Mucosa of descending colon (tissue), 3 donors: ENCODE measurements around the gene KLK2. TPM values are rescaled to one million over a fixed set of nuclear protein-coding genes. Genes with fewer than 3 reads are reported as not detected.

Source experiments
- ATAC-seq: fragments of 200-7000 bp; cut with Tn5 transposase; one replicate; pipeline ENCODE4 v1.9.1; 2020; ENCODE audit warnings: mild to moderate bottlenecking, moderate library complexity
- DNase-seq, 3 donors: peaks; one replicate each; pipeline ENCODE4 v3.0.0-alpha.2; 2020
- H3K36me3 ChIP-seq: fragments of 200-600 bp; one replicate; pipeline ENCODE4 v1.8.0; 2021; ENCODE audit warnings: low read depth, mild to moderate bottlenecking
- H3K4me1 ChIP-seq: fragments of 200-600 bp; one replicate; pipeline ENCODE4 v1.8.0; 2021; ENCODE audit warnings: low read depth, mild to moderate bottlenecking
- H3K4me3 ChIP-seq: fragments of 200-600 bp; one replicate; pipeline ENCODE4 v1.8.0; 2021; ENCODE audit warnings: mild to moderate bottlenecking
- H3K9me3 ChIP-seq: fragments of 200-600 bp; one replicate; pipeline ENCODE4 v1.8.0; 2021; ENCODE audit warnings: mild to moderate bottlenecking
- intact Hi-C, 2 donors: fragments of 100-400 bp; cut with DNase I in 1 of 2; cut with micrococcal nuclease in 1 of 2; formaldehyde crosslinking; loops; one replicate each; pipeline versions ENCODE4 v1.11.0 to v1.11.1; 2022; cut with DNase I, micrococcal nuclease
- total RNA-seq, 3 donors: library from RNA; stranded (reverse); fragmentation: NEBNext Ultra II Directional in 2 of 3; extraction: Animal tissue kit (Norgen Biotek cat#: 25700) in 2 of 3; gene quantifications; one replicate each; pipeline versions ENCODE4 v1.2.1 to v1.2.4, GENCODE V29; 2021 to 2023
- TF ChIP-seq, protein P1 (sequence below): fragments of 200-600 bp; IDR thresholded peaks from one replicate; pipeline ENCODE4 v1.8.0; 2022; ENCODE audit warnings: antibody characterized with exemption, mild to moderate bottlenecking
- donor health status: DM: no; HTN: no; CAD: no; lungs with moderate emphysema.
- donor health status: DM: no; HTN: no; CAD: no.
- donor health status: DM: no; HTN: yes; CAD: no.

KLK2 gene
- total RNA-seq, 3 donors from 2014 or later: 0.43 TPM; not detected in 2

DNA sequence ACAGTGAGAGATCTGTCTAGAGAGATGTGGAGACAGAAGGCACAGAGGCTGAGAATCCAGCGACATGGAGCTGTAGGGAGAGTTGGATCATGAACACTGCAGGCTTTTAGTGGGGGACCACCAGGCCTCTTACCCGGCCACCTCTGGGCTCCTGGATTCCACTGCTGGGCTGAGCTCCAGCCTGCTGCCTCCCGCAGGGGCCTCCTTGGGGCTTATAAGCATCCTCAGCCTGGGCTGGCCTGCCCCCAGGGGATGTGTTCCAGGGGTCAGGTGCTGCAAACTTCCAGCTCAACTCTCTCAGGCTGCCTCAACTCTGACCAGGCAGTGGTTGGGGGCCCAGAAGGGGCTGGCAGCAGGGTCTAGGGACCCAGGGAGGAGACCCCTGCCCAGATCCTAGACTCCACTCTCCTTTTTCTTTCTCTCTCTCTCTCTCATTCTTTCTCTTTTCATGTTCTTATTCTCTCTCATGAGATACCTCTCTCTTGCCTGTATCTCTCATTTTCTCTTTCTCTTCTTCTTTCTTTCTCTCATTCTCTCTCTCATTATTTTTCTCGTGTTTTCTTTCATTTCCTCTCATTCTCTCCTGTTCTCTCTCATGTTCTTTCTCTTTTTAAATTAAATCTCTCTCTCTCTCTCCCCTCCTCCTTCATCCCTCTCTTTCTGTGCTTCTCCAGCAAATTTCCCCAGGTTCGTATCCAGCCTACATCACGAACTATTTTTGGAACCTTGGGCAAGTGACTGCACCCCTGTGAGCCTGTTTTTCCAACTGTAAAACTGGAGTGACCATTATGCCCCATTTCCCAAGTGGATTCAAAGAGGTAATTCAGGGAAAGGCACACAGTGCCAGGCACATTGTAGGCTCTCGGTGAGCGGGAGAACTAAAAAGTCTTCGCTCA is 38.2 kb downstream of the KLK2 start, which contains the start of gene KLK4:
Gene KLK4 (minus strand): TSS at position 190 of the 896 bp plus-strand sequence. CDS start 657 bp downstream, outside the sequence.
- TF ChIP-seq, protein P1, sequence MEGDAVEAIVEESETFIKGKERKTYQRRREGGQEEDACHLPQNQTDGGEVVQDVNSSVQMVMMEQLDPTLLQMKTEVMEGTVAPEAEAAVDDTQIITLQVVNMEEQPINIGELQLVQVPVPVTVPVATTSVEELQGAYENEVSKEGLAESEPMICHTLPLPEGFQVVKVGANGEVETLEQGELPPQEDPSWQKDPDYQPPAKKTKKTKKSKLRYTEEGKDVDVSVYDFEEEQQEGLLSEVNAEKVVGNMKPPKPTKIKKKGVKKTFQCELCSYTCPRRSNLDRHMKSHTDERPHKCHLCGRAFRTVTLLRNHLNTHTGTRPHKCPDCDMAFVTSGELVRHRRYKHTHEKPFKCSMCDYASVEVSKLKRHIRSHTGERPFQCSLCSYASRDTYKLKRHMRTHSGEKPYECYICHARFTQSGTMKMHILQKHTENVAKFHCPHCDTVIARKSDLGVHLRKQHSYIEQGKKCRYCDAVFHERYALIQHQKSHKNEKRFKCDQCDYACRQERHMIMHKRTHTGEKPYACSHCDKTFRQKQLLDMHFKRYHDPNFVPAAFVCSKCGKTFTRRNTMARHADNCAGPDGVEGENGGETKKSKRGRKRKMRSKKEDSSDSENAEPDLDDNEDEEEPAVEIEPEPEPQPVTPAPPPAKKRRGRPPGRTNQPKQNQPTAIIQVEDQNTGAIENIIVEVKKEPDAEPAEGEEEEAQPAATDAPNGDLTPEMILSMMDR: no peak
- intact Hi-C loops: no loop called here

GRCh38 chr19:50912102-50912599 is 38.9 kb downstream of the KLK2 start:
- ATAC-seq (no peak), DNase-seq (no peak)
- TF ChIP-seq, protein P1: no peak
- Histone ChIP-seq H3K4me1 (no peaks in the 10 kb centered on the region), H3K9me3 (no peaks in the 10 kb centered on the region), H3K4me3 (no peak overlapping the region), H3K36me3 (no peaks in the 10 kb centered on the region)
- intact Hi-C loops: no loop called here

More for the DNA sequence above, 38.2 kb downstream of the KLK2 start, which contains the start of gene KLK4:
- H3K36me3 ChIP-seq: no peaks in the 10 kb centered on the region
- DNase-seq (no peak), ATAC-seq (no peak)
- no peak within 1 kb of the TSS for H3K4me3 ChIP-seq
- no peaks in the 10 kb centered on the region for H3K9me3 ChIP-seq
- H3K4me1 ChIP-seq: no peaks in the 10 kb centered on the region

DNA sequence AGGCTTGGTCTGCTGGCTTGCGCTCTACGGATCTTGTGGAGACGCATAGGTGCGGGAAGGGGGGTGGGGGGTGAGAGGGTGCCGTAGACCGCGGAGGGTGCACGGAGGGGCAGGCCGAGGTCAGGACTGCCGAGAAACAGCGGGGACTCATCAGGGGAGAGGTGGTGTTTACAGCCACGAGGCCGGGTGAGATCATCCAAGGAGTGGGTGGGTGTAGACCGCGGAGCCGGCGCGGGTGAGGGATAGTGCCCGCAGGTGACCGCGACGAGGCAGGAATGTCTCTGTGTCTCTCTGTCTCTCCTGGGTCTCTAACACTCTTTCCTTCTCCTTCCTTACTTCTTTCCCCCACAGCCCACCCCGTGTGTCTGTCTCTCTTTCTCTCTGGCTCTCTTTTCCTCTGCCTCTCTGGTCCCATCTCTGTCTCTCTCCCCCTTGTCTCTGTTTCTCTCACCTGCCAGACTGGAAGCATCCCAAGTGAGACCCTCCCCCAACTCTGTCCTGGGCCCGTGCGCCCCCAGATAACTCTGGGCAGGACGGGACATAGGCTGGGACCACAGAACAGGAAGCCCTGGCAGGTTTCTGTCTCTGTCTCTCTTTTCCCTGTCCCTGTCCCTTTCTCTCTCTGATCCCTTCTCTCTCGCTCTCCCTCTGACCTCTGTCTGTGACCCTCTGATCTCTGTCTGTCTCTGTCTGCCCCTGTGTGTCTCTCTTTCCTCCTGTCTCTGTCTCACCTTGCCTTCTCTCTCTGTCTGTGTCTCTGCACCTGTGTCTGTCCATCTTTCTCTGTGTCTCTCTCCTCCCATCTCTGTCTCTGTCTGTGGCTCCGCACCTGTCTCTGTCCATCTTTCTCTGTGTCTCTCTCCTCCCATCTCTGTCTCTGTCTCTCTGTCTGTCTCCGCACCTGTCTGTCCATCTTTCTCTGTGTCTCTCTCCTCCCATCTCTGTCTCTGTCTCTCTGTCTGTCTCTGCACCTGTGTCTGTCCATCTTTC is 39.8 kb downstream of the KLK2 start:
- intact Hi-C loops: no loop called here
- no peak overlapping the region for H3K4me3 ChIP-seq
- ATAC-seq (no peak), DNase-seq (no peak)
- H3K36me3 ChIP-seq: no peaks in the 10 kb centered on the region
- TF ChIP-seq, protein P1: no peak
- no peaks in the 10 kb centered on the region for H3K4me1 ChIP-seq
- no peaks in the 10 kb centered on the region for H3K9me3 ChIP-seq

GRCh38 chr19:50916069-50916468 is 42.8 kb downstream of the KLK2 start:
- Histone ChIP-seq H3K4me1 (no peaks in the 10 kb centered on the region), H3K4me3 (no peak overlapping the region), H3K36me3 (no peaks in the 10 kb centered on the region), H3K9me3 (no peaks in the 10 kb centered on the region)
- intact Hi-C loops: no loop called here
- TF ChIP-seq, protein P1: no peak
- no peak for DNase-seq
- ATAC-seq: no peak
